AG04449 (cell line): ENCODE measurements around the gene STK38.

ENCODE experiments used
- CTCF ChIA-PET: fragments of 350-600 bp; formaldehyde crosslinking; extraction: SDS; loops from one replicate; lab custom pipeline; 2021; ENCODE audit warnings: antibody characterized with exemption; lab: Yijun Ruan, JAX
- POLR2A ChIA-PET: fragments of 400-600, 350-600 bp; formaldehyde crosslinking; extraction: SDS; loops from one replicate; lab custom pipeline; 2020; ENCODE audit warnings: antibody characterized with exemption, inconsistent platforms; lab: Yijun Ruan, JAX
- DNase-seq: peaks from one replicate; pipeline ENCODE4 v3.0.0-alpha.2; 2010; ENCODE audit warnings: low read depth, low spot score
- H3K4me3 ChIP-seq: 2 replicates; pipeline ENCODE4 v1.5.1; 2011; ENCODE audit warnings: low read depth, mild to moderate bottlenecking, control low read depth, low read length
- TF ChIP-seq, protein P1 (sequence below): IDR thresholded peaks from one replicate; pipeline ENCODE4 v1.5.1; 2011; ENCODE audit warnings: mild to moderate bottlenecking, moderate library complexity, low read length, control low read depth, inconsistent platforms; ENCODE audit not compliant: insufficient read depth; ENCODE audit errors: missing control alignments

STK38 gene

DNA sequence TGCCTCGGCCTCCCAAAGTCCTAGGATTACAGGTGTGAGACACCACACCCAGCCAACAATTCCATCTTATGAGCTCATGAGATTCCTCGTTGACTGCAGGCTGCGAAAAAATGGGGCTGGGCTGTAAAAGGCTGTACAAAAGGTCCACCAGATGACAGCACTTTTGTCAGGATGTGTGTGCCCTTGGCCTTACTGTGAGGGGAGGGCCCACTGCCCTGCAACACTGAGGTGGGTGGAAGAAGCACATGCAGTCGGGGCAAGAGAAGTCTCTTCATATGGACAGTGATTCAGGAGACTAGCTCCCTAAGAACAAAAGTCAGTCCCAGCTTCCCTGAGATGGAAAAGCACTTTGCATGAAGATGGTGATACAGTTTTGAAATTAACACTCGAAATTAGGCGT lies 54.0 kb downstream of the STK38 start:
- CTCF ChIA-PET, result interaction anchor here (1.1 to 1.3 kb wide), 2 partner anchors 132 to 152 kb away, joined by 3 read pairs; no protein-coding TSS in a partner anchor
- POLR2A ChIA-PET, result no interaction called here
- no peak for DNase-seq
- TF ChIP-seq, protein P1, sequence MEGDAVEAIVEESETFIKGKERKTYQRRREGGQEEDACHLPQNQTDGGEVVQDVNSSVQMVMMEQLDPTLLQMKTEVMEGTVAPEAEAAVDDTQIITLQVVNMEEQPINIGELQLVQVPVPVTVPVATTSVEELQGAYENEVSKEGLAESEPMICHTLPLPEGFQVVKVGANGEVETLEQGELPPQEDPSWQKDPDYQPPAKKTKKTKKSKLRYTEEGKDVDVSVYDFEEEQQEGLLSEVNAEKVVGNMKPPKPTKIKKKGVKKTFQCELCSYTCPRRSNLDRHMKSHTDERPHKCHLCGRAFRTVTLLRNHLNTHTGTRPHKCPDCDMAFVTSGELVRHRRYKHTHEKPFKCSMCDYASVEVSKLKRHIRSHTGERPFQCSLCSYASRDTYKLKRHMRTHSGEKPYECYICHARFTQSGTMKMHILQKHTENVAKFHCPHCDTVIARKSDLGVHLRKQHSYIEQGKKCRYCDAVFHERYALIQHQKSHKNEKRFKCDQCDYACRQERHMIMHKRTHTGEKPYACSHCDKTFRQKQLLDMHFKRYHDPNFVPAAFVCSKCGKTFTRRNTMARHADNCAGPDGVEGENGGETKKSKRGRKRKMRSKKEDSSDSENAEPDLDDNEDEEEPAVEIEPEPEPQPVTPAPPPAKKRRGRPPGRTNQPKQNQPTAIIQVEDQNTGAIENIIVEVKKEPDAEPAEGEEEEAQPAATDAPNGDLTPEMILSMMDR, result no peak
- no peak overlapping the region for H3K4me3 ChIP-seq

- ChIA-PET POLR2A (no interaction called here), CTCF (interaction anchor here (1.1 kb wide), 1 partner anchor 152 kb away, joined by 3 read pairs; no protein-coding TSS in a partner anchor)
- TF ChIP-seq, protein P1, result no peak
- no peak for DNase-seq
- H3K4me3 ChIP-seq, result no peak overlapping the region
Observed at GRCh38 chr6:36492621-36493020, 54.7 kb downstream of the STK38 start.

- ChIA-PET CTCF (interaction anchor here (1.1 kb wide), 1 partner anchor 151 kb away, joined by 3 read pairs; no protein-coding TSS in a partner anchor), POLR2A (no interaction called here)
- DNase-seq, result no peak
- H3K4me3 ChIP-seq, result no peak overlapping the region
- TF ChIP-seq, protein P1, result no peak
Observed at GRCh38 chr6:36492092-36492491, 55.2 kb downstream of the STK38 start.

GRCh38 chr6:36491378-36491965 lies 55.8 kb downstream of the STK38 start:
- DNase-seq, result no peak
- ChIA-PET CTCF (no interaction called here), POLR2A (no interaction called here)
- TF ChIP-seq, protein P1, result no peak
- H3K4me3 ChIP-seq, result no peak overlapping the region

- POLR2A ChIA-PET, result no interaction called here
- TF ChIP-seq, protein P1, result no peak
- CTCF ChIA-PET, result interaction anchor here (0.6 to 0.7 kb wide), 2 partner anchors 184 to 191 kb away, joined by 3 read pairs; no protein-coding TSS in a partner anchor
- H3K4me3 ChIP-seq, result no peak overlapping the region
- DNase-seq, result no peak
Observed at GRCh38 chr6:36489426-36489825, 57.9 kb downstream of the STK38 start.

GRCh38 chr6:36488221-36488620 lies 59.1 kb downstream of the STK38 start:
- no peak overlapping the region for H3K4me3 ChIP-seq
- ChIA-PET POLR2A (interaction anchor here (1.1 kb wide), 2 partner anchors 10 to 109 kb away, joined by 3 read pairs; no protein-coding TSS in a partner anchor), CTCF (interaction anchor here (1.1 to 1.5 kb wide), 2 partner anchors 10 to 102 kb away, joined by 3 to 4 read pairs; no protein-coding TSS in a partner anchor)
- TF ChIP-seq, protein P1, result no peak
- DNase-seq, result no peak
